IMR-90 (cell line): ENCODE results near the gene SCLY. TPM values are rescaled to one million over a fixed set of nuclear protein-coding genes. Genes with fewer than 3 reads are reported as not detected.

Source experiments
- ATAC-seq: fragments of 200-7000 bp; cut with Tn5 transposase; 2 replicates; pipeline ENCODE4 v1.9.1; 2020; ENCODE audit warnings: low read depth, mild to moderate bottlenecking, moderate library complexity
- BruUV-seq: library from RNA; stranded (reverse); fragments of 400-500 nt; replicated peaks from 2 replicates; lab custom pipeline; 2021; lab: Mats Ljungman, UMichigan
- CTCF ChIA-PET: fragments of 300-600 bp; formaldehyde crosslinking; extraction: SDS; loops from one replicate; lab custom pipeline; 2021; ENCODE audit warnings: antibody characterized with exemption; lab: Yijun Ruan, JAX
- POLR2A ChIA-PET: fragments of 300-600 bp; sonication (Branson Sonifier 250); formaldehyde crosslinking; loops from one replicate; lab custom pipeline; 2022; ENCODE audit warnings: antibody characterized with exemption; ENCODE audit not compliant: unreplicated experiment; lab: Charles Lee
- DNase-seq: peaks from one replicate; pipeline ENCODE4 v3.0.0; 2013
- H2AFZ ChIP-seq: replicated peaks from 2 replicates; pipeline ENCODE3; 2013; ENCODE audit warnings: low read length, mild to moderate bottlenecking; ENCODE audit not compliant: poor library complexity
- H2AK5ac ChIP-seq: 2 replicates; pipeline ENCODE4 v1.6.1; 2013; ENCODE audit warnings: low read depth, low read length, inconsistent platforms
- H2AK9ac ChIP-seq: replicated peaks from 2 replicates; pipeline ENCODE3; 2013; ENCODE audit warnings: mild to moderate bottlenecking, low read depth, low read length, moderate library complexity; ENCODE audit not compliant: poor library complexity
- H2BK120ac ChIP-seq: 2 replicates; pipeline ENCODE4 v1.6.1; 2013; ENCODE audit warnings: low read depth, low read length, inconsistent platforms
- H2BK15ac ChIP-seq: 3 replicates; pipeline ENCODE4 v1.6.1; 2013; ENCODE audit warnings: low read depth, low read length, inconsistent platforms
- H2BK20ac ChIP-seq: 2 replicates; pipeline ENCODE4 v1.6.1; 2013; ENCODE audit warnings: low read depth, mild to moderate bottlenecking, inconsistent platforms, low read length, moderate library complexity
- H2BK5ac ChIP-seq: 2 replicates; pipeline ENCODE4 v1.6.1; 2013; ENCODE audit warnings: mild to moderate bottlenecking, low read depth, low read length, inconsistent platforms; ENCODE audit not compliant: poor library complexity, severe bottlenecking
- H3K14ac ChIP-seq: replicated peaks from 2 replicates; pipeline ENCODE4 v1.6.1; 2013; ENCODE audit warnings: low read depth, low read length, inconsistent platforms
- H3K18ac ChIP-seq: 2 replicates; pipeline ENCODE4 v1.6.1; 2013; ENCODE audit warnings: low read depth, low read length, control low read depth
- H3K23ac ChIP-seq: 2 replicates; pipeline ENCODE4 v1.6.1; 2013; ENCODE audit warnings: low read depth, low read length, inconsistent platforms
- H3K27ac ChIP-seq: 2 replicates; pipeline ENCODE4 v1.5.1; 2013; ENCODE audit warnings: mild to moderate bottlenecking, control low read depth, low read length; ENCODE audit not compliant: insufficient read depth
- H3K27me3 ChIP-seq: 2 replicates; pipeline ENCODE4 v1.6.1; 2013; ENCODE audit warnings: low read length; ENCODE audit not compliant: control insufficient read depth, insufficient read depth
- H3K36me3 ChIP-seq: 2 replicates; pipeline ENCODE4 v1.6.1; 2013; ENCODE audit warnings: low read length, mixed read lengths; ENCODE audit not compliant: control insufficient read depth, insufficient read depth
- H3K4ac ChIP-seq: 2 replicates; pipeline ENCODE4 v1.6.1; 2013; ENCODE audit warnings: low read depth, low read length, inconsistent platforms
- H3K4me1 ChIP-seq: 2 replicates; pipeline ENCODE4 v1.6.1; 2013; ENCODE audit warnings: low read length, mixed read lengths; ENCODE audit not compliant: control insufficient read depth, insufficient read depth
- H3K4me2 ChIP-seq: 2 replicates; pipeline ENCODE4 v1.6.1; 2013; ENCODE audit warnings: low read depth, mild to moderate bottlenecking, control low read depth, low read length, moderate library complexity
- H3K4me3 ChIP-seq: 2 replicates; pipeline ENCODE4 v1.5.1; 2013; ENCODE audit warnings: low read depth, mild to moderate bottlenecking, control low read depth, low read length, moderate library complexity; ENCODE audit not compliant: insufficient read depth
- H3K56ac ChIP-seq: 2 replicates; pipeline ENCODE4 v1.6.1; 2013; ENCODE audit warnings: low read length, inconsistent platforms; ENCODE audit not compliant: insufficient read depth; ENCODE audit errors: extremely low read depth
- H3K79me1 ChIP-seq, 2 experiments: 2 replicates each; pipeline ENCODE4 v1.6.1; 2013; ENCODE audit warnings: low read length in 2 of 2, inconsistent platforms in 1 of 2, low read depth in 1 of 2
- H3K9ac ChIP-seq: 2 replicates; pipeline ENCODE4 v1.6.1; 2013; ENCODE audit warnings: low read depth, low read length, control low read depth
- H3K9me1 ChIP-seq: 2 replicates; pipeline ENCODE4 v1.6.1; 2013; ENCODE audit warnings: low read length, inconsistent platforms; ENCODE audit not compliant: insufficient read depth
- H3K9me3 ChIP-seq: 2 replicates; pipeline ENCODE4 v1.6.1; 2013; ENCODE audit warnings: low read length; ENCODE audit not compliant: control insufficient read depth, insufficient read depth
- H4K20me1 ChIP-seq: 2 replicates; pipeline ENCODE4 v1.6.1; 2013; ENCODE audit warnings: low read length, inconsistent platforms; ENCODE audit not compliant: insufficient read depth
- H4K5ac ChIP-seq: 2 replicates; pipeline ENCODE4 v1.6.1; 2013; ENCODE audit warnings: mild to moderate bottlenecking, low read depth, low read length, control low read depth
- H4K8ac ChIP-seq, 2 experiments: 2 replicates each; pipeline ENCODE4 v1.6.1; 2013; ENCODE audit warnings: low read depth in 2 of 2, low read length in 2 of 2, control low read depth in 1 of 2, inconsistent platforms in 1 of 2
- H4K91ac ChIP-seq: 2 replicates; pipeline ENCODE4 v1.6.1; 2013; ENCODE audit warnings: low read depth, low read length, inconsistent platforms; ENCODE audit not compliant: insufficient read depth
- CEBPB ChIP-seq: IDR thresholded peaks from 2 replicates; pipeline ENCODE4 v1.6.1; 2012; ENCODE audit warnings: low read depth, low read length, improper control_type of control experiment
- POLR2A ChIP-seq: IDR thresholded peaks from 2 replicates; pipeline ENCODE4 v1.6.1; 2012; ENCODE audit warnings: mild to moderate bottlenecking, low read depth, low read length
- WGBS, 2 experiments: methylation state at CpG; one replicate each; pipeline versions ENCODE4 v1.1.5 to v1.1.7; 2013; ENCODE audit warnings: missing lambda C conversion rate in 2 of 2; ENCODE audit not compliant: insufficient read length in 1 of 2; ENCODE audit errors: extremely low coverage in 2 of 2; 5-methylcytosine and 5-hydroxymethylcytosine counted together
- dilution Hi-C: fragments of 300-500 bp; cut with HindIII; formaldehyde crosslinking; loops from one replicate; pipeline ENCODE4 v1.14.3; 2018; ENCODE audit warnings: low sequenced_read_pairs; ENCODE audit not compliant: unreplicated experiment
- in situ Hi-C: fragments of 300-500 bp; cut with MboI; formaldehyde crosslinking; loops from 3 replicates; pipeline ENCODE4 v1.14.3; 2019; ENCODE audit warnings: low sequenced_read_pairs, inconsistent platforms, mixed read lengths
- intact Hi-C: fragments of 100-400 bp; cut with micrococcal nuclease; formaldehyde crosslinking; loops from 2 replicates; pipeline ENCODE4 v1.10.0; 2022
- polyA plus RNA-seq, 3 experiments: library from polyadenylated mRNA; depleted of rRNA; stranded (reverse); fragments of >200 nt; gene quantifications; 2 replicates each; pipeline ENCODE4 v1.2.3, GENCODE V29; 2012; ENCODE audit warnings: low replicate concordance in 1 of 3
- total RNA-seq: library from RNA; depleted of rRNA; stranded (reverse); fragments of >200 nt; gene quantifications from 2 replicates; pipeline ENCODE4 v1.2.3, GENCODE V29; 2012

Gene SCLY
- total and polyA plus RNA-seq, 2 of the 4 experiments (the other 2 are of a cell fraction) = 8.6 to 10.5 TPM

DNA sequence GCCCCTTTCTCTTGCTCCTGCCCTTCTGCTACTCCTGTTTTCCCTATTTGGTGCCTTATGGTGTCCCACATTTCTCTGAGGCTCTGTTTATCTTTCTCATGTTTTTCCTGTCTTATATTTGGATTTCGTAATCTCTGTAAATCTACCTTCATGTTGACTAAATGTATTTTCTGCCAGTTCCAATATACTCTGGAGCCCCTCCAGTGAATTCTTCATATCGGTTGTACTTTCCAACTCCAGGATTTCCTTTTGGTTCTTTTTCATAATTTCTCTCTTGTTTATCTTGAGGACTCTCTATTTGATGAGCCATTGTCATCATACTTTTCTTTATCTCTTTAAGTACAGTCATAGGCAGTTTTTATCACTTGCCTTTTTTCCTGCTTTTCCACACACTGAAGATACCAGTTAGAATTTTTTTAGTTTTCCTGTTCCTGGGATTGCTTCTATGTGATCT lies 19.1 kb downstream of the SCLY start:
- H3K9me3 ChIP-seq = peaks cover 3% of the 10 kb centered on the region; the same call in 1 of the 2 replicates
- no peak overlapping the region for H2AFZ ChIP-seq
- no peak overlapping the region for H3K23ac ChIP-seq
- no peak overlapping the region for H3K27ac ChIP-seq
- ChIA-PET POLR2A (no interaction called here), CTCF (no interaction called here)
- no peak overlapping the region for H3K4ac ChIP-seq
- H3K9ac ChIP-seq = no peak overlapping the region
- no peak for ATAC-seq
- DNase-seq = no peak
- H4K91ac ChIP-seq = no peak overlapping the region
- H4K20me1 ChIP-seq = no peaks in the 10 kb centered on the region; the same call in 1 of the 2 replicates
- intact Hi-C loops = no loop called here
- no peak overlapping the region for H3K18ac ChIP-seq
- dilution Hi-C loops = no loop called here
- peaks cover 3% of the 10 kb centered on the region for H3K9me1 ChIP-seq
- peaks cover 32% of the 10 kb centered on the region for H3K36me3 ChIP-seq
- no TSS peak for BruUV-seq
- no peak overlapping the region for H2BK5ac ChIP-seq
- no peak overlapping the region for H3K4me3 ChIP-seq
- no peak overlapping the region for H2BK15ac ChIP-seq
- in situ Hi-C loops = no loop called here
- H4K5ac ChIP-seq = no peak overlapping the region
- no peaks in the 10 kb centered on the region for H3K79me1 ChIP-seq
- H3K27me3 ChIP-seq = no peaks in the 10 kb centered on the region
- 100% methylated on average over 1 of the region's 2 CpGs; no CpG with 5 or more reads in 1 of the 2 experiments for WGBS, 2 experiments
- no peak for TF ChIP-seq POLR2A
- TF ChIP-seq CEBPB = peak; percentile 58
- no peak overlapping the region for H4K8ac ChIP-seq
- H2BK120ac ChIP-seq = no peak overlapping the region
- no peak overlapping the region for H2BK20ac ChIP-seq
- no peak overlapping the region for H3K4me2 ChIP-seq
- H3K56ac ChIP-seq = no peak overlapping the region
- H2AK9ac ChIP-seq = no peak overlapping the region
- H3K4me1 ChIP-seq = no peaks in the 10 kb centered on the region
- H2AK5ac ChIP-seq = no peak overlapping the region
- H3K14ac ChIP-seq = no peak overlapping the region
